MM.1S (cell line): ENCODE results near the gene LIPA.

Experiments
- DNase-seq: peaks from one replicate; pipeline ENCODE4 v3.0.0-alpha.2; 2015
- H2AFZ ChIP-seq: fragments of 300-600 bp; sonication (generic); 2 replicates; pipeline ENCODE4 v1.6.0; 2016; ENCODE audit warnings: antibody characterized with exemption, low read length
- H3F3A ChIP-seq: fragments of 300-600 bp; sonication (generic); 2 replicates; pipeline ENCODE4 v1.6.1; 2016; ENCODE audit warnings: mild to moderate bottlenecking, antibody characterized with exemption, low read length, moderate library complexity, mixed read lengths; ENCODE audit not compliant: insufficient read depth
- H3K27ac ChIP-seq: fragments of 300-600 bp; sonication (generic); 2 replicates; pipeline ENCODE4 v1.5.1; 2016; ENCODE audit warnings: mild to moderate bottlenecking, low read length
- H3K27me3 ChIP-seq: fragments of 300-600 bp; sonication (generic); replicated peaks from 2 replicates; pipeline ENCODE4 v1.6.0; 2016; ENCODE audit warnings: low read length; ENCODE audit not compliant: insufficient read depth
- H3K36me3 ChIP-seq: fragments of 300-600 bp; sonication (generic); replicated peaks from 2 replicates; pipeline ENCODE4 v1.6.1; 2016; ENCODE audit warnings: mild to moderate bottlenecking, low read length, mixed read lengths; ENCODE audit not compliant: insufficient read depth
- H3K4me1 ChIP-seq: fragments of 300-600 bp; sonication (generic); 2 replicates; pipeline ENCODE4 v1.6.1; 2016; ENCODE audit warnings: low read length, mixed read lengths
- H3K4me2 ChIP-seq: fragments of 300-600 bp; sonication (generic); 2 replicates; pipeline ENCODE4 v1.6.0; 2016; ENCODE audit warnings: low read depth, low read length
- H3K4me3 ChIP-seq: fragments of 300-600 bp; sonication (generic); 2 replicates; pipeline ENCODE4 v1.5.1; 2016; ENCODE audit warnings: low read length, mixed read lengths
- H3K79me2 ChIP-seq: fragments of 300-600 bp; sonication (generic); 2 replicates; pipeline ENCODE4 v1.6.1; 2016; ENCODE audit warnings: mixed run types, low read length, mixed read lengths
- H3K9ac ChIP-seq: fragments of 300-600 bp; sonication (generic); 2 replicates; pipeline ENCODE4 v1.6.1; 2016; ENCODE audit warnings: low read length, mixed read lengths
- H3K9me2 ChIP-seq: fragments of 300-600 bp; sonication (generic); replicated peaks from 2 replicates; pipeline ENCODE4 v1.6.1; 2016; ENCODE audit warnings: mild to moderate bottlenecking, low read length, mixed read lengths; ENCODE audit not compliant: insufficient read depth
- H3K9me3 ChIP-seq: fragments of 300-600 bp; sonication (generic); replicated peaks from 2 replicates; pipeline ENCODE4 v1.6.1; 2016; ENCODE audit warnings: mild to moderate bottlenecking, low read length, mixed read lengths; ENCODE audit not compliant: insufficient read depth
- H4K20me1 ChIP-seq: fragments of 300-600 bp; sonication (generic); 2 replicates; pipeline ENCODE4 v1.6.1; 2016; ENCODE audit warnings: mild to moderate bottlenecking, low read length, moderate library complexity, mixed read lengths; ENCODE audit not compliant: insufficient read depth
- EZH2 ChIP-seq: fragments of 300-600 bp; sonication (generic); optimal IDR thresholded peaks from 2 replicates; pipeline ENCODE3; 2017; ENCODE audit warnings: low read depth, mild to moderate bottlenecking, antibody characterized with exemption, low read length, mixed read lengths
- EZH2phosphoT487 ChIP-seq: fragments of 300-600 bp; sonication (generic); IDR thresholded peaks from 2 replicates; pipeline ENCODE4 v1.6.1; 2018; ENCODE audit warnings: antibody characterized with exemption, low read length
- TF ChIP-seq, protein P1 (sequence below): fragments of 300-600 bp; sonication (generic); IDR thresholded peaks from 2 replicates; pipeline ENCODE4 v1.5.1; 2016; ENCODE audit warnings: antibody characterized with exemption, low read length, mixed read lengths

Gene LIPA

GRCh38 chr10:89204621-89205185, 46.9 kb downstream of the LIPA start:
- Histone ChIP-seq H3K79me2 (no peaks in the 10 kb centered on the region), H3K36me3 (no peaks in the 10 kb centered on the region), H3K4me1 (no peaks in the 10 kb centered on the region), H3K9ac (no peak overlapping the region), H3K9me3 (no peaks in the 10 kb centered on the region), H3K9me2 (no peaks in the 10 kb centered on the region), H3K4me2 (no peak overlapping the region), H3F3A (no peaks in the 10 kb centered on the region), H3K4me3 (no peak overlapping the region), H2AFZ (no peak overlapping the region), H4K20me1 (no peaks in the 10 kb centered on the region), H3K27ac (no peak overlapping the region), H3K27me3 (peaks cover 12% of the 10 kb centered on the region)
- TF ChIP-seq EZH2 (no peak), EZH2phosphoT487 (no peak)
- TF ChIP-seq, protein P1, sequence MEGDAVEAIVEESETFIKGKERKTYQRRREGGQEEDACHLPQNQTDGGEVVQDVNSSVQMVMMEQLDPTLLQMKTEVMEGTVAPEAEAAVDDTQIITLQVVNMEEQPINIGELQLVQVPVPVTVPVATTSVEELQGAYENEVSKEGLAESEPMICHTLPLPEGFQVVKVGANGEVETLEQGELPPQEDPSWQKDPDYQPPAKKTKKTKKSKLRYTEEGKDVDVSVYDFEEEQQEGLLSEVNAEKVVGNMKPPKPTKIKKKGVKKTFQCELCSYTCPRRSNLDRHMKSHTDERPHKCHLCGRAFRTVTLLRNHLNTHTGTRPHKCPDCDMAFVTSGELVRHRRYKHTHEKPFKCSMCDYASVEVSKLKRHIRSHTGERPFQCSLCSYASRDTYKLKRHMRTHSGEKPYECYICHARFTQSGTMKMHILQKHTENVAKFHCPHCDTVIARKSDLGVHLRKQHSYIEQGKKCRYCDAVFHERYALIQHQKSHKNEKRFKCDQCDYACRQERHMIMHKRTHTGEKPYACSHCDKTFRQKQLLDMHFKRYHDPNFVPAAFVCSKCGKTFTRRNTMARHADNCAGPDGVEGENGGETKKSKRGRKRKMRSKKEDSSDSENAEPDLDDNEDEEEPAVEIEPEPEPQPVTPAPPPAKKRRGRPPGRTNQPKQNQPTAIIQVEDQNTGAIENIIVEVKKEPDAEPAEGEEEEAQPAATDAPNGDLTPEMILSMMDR = no peak
- no peak for DNase-seq

- H2AFZ ChIP-seq = no peak overlapping the region
- peaks cover 9% of the 10 kb centered on the region for H3K27me3 ChIP-seq
- H3K9me2 ChIP-seq = no peaks in the 10 kb centered on the region
- no peaks in the 10 kb centered on the region for H3F3A ChIP-seq
- no peaks in the 10 kb centered on the region for H3K4me1 ChIP-seq
- H3K9ac ChIP-seq = no peak overlapping the region
- H3K36me3 ChIP-seq = no peaks in the 10 kb centered on the region
- DNase-seq = no peak
- no peak overlapping the region for H3K27ac ChIP-seq
- TF ChIP-seq, protein P1 = no peak
- TF ChIP-seq EZH2phosphoT487 (no peak), EZH2 (no peak)
- no peaks in the 10 kb centered on the region for H4K20me1 ChIP-seq
- no peak overlapping the region for H3K4me2 ChIP-seq
- H3K4me3 ChIP-seq = no peak overlapping the region
- no peaks in the 10 kb centered on the region for H3K9me3 ChIP-seq
- no peaks in the 10 kb centered on the region for H3K79me2 ChIP-seq
Measured at GRCh38 chr10:89203237-89203636, 48.3 kb downstream of the LIPA start.

GRCh38 chr10:89202033-89202425, 49.5 kb downstream of the LIPA start:
- no peak for TF ChIP-seq EZH2phosphoT487
- H3K27ac ChIP-seq = no peak overlapping the region
- no peaks in the 10 kb centered on the region for H3K4me1 ChIP-seq
- no peak overlapping the region for H3K4me2 ChIP-seq
- H3K9ac ChIP-seq = no peak overlapping the region
- H3K79me2 ChIP-seq = no peaks in the 10 kb centered on the region
- H3K9me3 ChIP-seq = no peaks in the 10 kb centered on the region
- no peaks in the 10 kb centered on the region for H3K9me2 ChIP-seq
- no peaks in the 10 kb centered on the region for H3K36me3 ChIP-seq
- no peak for DNase-seq
- no peaks in the 10 kb centered on the region for H3F3A ChIP-seq
- H4K20me1 ChIP-seq = no peaks in the 10 kb centered on the region
- peaks cover 4% of the 10 kb centered on the region; the same call in 1 of the 2 replicates for H3K27me3 ChIP-seq
- no peak overlapping the region for H3K4me3 ChIP-seq
- no peak overlapping the region for H2AFZ ChIP-seq

GRCh38 chr10:89201345-89202032, 50.1 kb downstream of the LIPA start:
- TF ChIP-seq EZH2 (no peak), EZH2phosphoT487 (no peak)
- TF ChIP-seq, protein P1 = no peak

More at GRCh38 chr10:89201345-89202032, 50.1 kb downstream of the LIPA start:
- H3K9me2 ChIP-seq = no peaks in the 10 kb centered on the region
- H3K4me3 ChIP-seq = no peak overlapping the region
- H3K79me2 ChIP-seq = no peaks in the 10 kb centered on the region
- no peaks in the 10 kb centered on the region for H3K36me3 ChIP-seq
- no peak for DNase-seq
- no peaks in the 10 kb centered on the region; the same call in 1 of the 2 replicates for H3K27me3 ChIP-seq
- no peaks in the 10 kb centered on the region for H3K9me3 ChIP-seq
- no peak overlapping the region for H3K9ac ChIP-seq
- H3K27ac ChIP-seq = no peak overlapping the region
- no peaks in the 10 kb centered on the region for H3F3A ChIP-seq
- H3K4me1 ChIP-seq = no peaks in the 10 kb centered on the region
- no peak overlapping the region for H3K4me2 ChIP-seq
- H2AFZ ChIP-seq = no peak overlapping the region
- H4K20me1 ChIP-seq = no peaks in the 10 kb centered on the region
